ENCODE measurements around the gene YY2.

Gene YY2

DNA sequence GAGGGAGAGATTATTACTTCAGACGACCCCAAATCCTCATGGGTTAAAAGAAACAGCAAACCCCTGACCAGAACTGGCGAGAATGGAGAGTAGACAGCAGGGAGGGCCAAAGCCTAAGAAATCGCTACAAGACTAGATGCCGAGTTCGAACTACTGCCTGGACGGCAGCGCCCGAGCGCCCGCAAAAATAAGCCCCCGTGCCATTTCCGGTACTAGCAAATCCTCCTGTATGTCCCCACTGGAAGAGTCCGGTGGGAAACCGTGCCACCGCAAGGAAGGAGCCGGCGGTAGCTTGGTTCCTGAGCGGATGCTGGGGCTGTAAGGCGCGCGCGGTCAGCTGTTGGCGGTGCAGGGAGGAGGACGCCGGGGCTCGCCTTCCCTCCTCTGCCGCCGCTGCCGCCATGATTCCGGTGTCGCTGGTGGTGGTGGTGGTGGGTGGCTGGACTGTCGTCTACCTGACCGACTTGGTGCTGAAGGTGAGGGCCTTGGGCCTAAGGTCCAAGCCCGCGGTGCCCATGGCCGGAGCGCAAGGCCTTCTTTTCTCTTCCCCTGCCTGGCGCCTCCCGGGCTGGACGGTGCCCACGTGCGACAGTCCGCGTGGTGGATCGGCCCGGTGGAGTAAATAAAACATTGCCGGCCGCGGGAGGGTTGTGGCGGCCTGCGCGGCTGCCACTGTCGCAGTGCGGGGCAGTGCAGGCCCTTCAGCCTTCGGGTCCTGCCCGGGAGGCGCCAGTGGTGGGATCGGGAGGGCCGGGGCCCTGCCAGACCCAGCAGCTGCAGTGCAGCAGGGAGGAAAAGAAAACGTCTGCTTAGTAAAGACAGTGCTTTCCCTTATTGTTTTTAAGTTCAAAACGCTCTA is 16.2 kb upstream of the YY2 start, which contains the start of gene MBTPS2:
MBTPS2 (plus strand) TSS at position 284 of the 859 bp plus-strand sequence; CDS start at position 402, 118 bp downstream.
- TF ChIP-seq, protein P1, sequence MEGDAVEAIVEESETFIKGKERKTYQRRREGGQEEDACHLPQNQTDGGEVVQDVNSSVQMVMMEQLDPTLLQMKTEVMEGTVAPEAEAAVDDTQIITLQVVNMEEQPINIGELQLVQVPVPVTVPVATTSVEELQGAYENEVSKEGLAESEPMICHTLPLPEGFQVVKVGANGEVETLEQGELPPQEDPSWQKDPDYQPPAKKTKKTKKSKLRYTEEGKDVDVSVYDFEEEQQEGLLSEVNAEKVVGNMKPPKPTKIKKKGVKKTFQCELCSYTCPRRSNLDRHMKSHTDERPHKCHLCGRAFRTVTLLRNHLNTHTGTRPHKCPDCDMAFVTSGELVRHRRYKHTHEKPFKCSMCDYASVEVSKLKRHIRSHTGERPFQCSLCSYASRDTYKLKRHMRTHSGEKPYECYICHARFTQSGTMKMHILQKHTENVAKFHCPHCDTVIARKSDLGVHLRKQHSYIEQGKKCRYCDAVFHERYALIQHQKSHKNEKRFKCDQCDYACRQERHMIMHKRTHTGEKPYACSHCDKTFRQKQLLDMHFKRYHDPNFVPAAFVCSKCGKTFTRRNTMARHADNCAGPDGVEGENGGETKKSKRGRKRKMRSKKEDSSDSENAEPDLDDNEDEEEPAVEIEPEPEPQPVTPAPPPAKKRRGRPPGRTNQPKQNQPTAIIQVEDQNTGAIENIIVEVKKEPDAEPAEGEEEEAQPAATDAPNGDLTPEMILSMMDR (conservative IDR thresholded peaks at IDR 0.05; ENCODE audit: low read length), result peak; percentile 31
- no peak for TF ChIP-seq EZH2phosphoT487 (IDR thresholded peaks at IDR 0.05; ENCODE audit: borderline replicate concordance)
- Histone ChIP-seq H3K4me2 (ENCODE audit: low read depth, low read length, poor library complexity, severe bottlenecking) (peak within 1 kb of the TSS; percentile 86), H2AFZ (ENCODE audit: low read length) (peak within 1 kb of the TSS; percentile 87)

DNA sequence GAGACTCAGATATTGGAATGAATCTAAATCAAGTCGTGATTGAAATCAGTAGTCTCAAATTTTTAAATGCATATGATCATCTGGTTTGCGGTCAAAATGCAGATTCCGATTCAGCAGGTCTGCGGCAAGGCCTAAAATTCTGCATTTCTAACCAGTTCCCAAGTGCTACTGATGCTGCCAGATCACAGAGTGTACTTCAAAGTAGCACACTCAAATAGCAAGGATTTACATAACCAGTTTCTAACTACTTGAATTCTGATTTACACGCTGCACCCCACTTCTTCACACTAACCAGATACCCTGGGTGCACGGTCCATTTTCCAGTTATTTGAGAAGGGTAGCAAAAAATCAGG is 15.6 kb upstream of the YY2 start:
- H3K27me3 ChIP-seq (ENCODE audit: insufficient read depth, low read length, poor library complexity, severe bottlenecking), result no peaks in the 10 kb centered on the region
- H3K4me1 ChIP-seq (ENCODE audit: insufficient read depth, low read length, poor library complexity, severe bottlenecking), result no peaks in the 10 kb centered on the region
- H4K20me1 ChIP-seq (ENCODE audit: insufficient read depth, low read length, poor library complexity, severe bottlenecking), result no peaks in the 10 kb centered on the region
- H3K9ac ChIP-seq (ENCODE audit: low read depth, low read length, poor library complexity, severe bottlenecking), result peak overlapping the region; percentile 86
- H3K9me3 ChIP-seq (ENCODE audit: insufficient read depth, low read depth, low read length), result no peaks in the 10 kb centered on the region
- H3K9me2 ChIP-seq (replicated peaks; ENCODE audit: low read depth, low read length), result no peaks in the 10 kb centered on the region
- H3K36me3 ChIP-seq (ENCODE audit: insufficient read depth, low read length), result no peaks in the 10 kb centered on the region
- peak overlapping the region; percentile 86 for H3K4me2 ChIP-seq (ENCODE audit: low read depth, low read length, poor library complexity, severe bottlenecking)
- H2AFZ ChIP-seq (ENCODE audit: low read length), result peak overlapping the region; percentile 77
- H3K4me3 ChIP-seq (ENCODE audit: low read length, poor library complexity, severe bottlenecking), result peak overlapping the region; percentile 83
- TF ChIP-seq, protein P1 (conservative IDR thresholded peaks at IDR 0.05; ENCODE audit: low read length), result no peak
- no peak for TF ChIP-seq EZH2phosphoT487 (IDR thresholded peaks at IDR 0.05; ENCODE audit: borderline replicate concordance)
- no peaks in the 10 kb centered on the region for H3F3A ChIP-seq (ENCODE audit: low read depth)
- peaks cover 15% of the 10 kb centered on the region for H3K79me2 ChIP-seq (ENCODE audit: insufficient read depth, low read length)

More for the DNA sequence above, 16.2 kb upstream of the YY2 start, which contains the start of gene MBTPS2:
- Histone ChIP-seq H3K4me1 (ENCODE audit: insufficient read depth, low read length, poor library complexity, severe bottlenecking) (no peaks in the 10 kb centered on the region), H3K4me3 (ENCODE audit: low read length, poor library complexity, severe bottlenecking) (peak within 1 kb of the TSS; percentile 83), H3K9ac (ENCODE audit: low read depth, low read length, poor library complexity, severe bottlenecking) (peak within 1 kb of the TSS; percentile 86), H3F3A (ENCODE audit: low read depth) (no peaks in the 10 kb centered on the region), H3K36me3 (ENCODE audit: insufficient read depth, low read length) (no peaks in the 10 kb centered on the region), H3K27me3 (ENCODE audit: insufficient read depth, low read length, poor library complexity, severe bottlenecking) (no peaks in the 10 kb centered on the region), H3K9me2 (replicated peaks; ENCODE audit: low read depth, low read length) (no peaks in the 10 kb centered on the region), H3K9me3 (ENCODE audit: insufficient read depth, low read depth, low read length) (no peaks in the 10 kb centered on the region), H3K79me2 (ENCODE audit: insufficient read depth, low read length) (peaks cover 15% of the 10 kb centered on the region), H4K20me1 (ENCODE audit: insufficient read depth, low read length, poor library complexity, severe bottlenecking) (no peaks in the 10 kb centered on the region)

DNA sequence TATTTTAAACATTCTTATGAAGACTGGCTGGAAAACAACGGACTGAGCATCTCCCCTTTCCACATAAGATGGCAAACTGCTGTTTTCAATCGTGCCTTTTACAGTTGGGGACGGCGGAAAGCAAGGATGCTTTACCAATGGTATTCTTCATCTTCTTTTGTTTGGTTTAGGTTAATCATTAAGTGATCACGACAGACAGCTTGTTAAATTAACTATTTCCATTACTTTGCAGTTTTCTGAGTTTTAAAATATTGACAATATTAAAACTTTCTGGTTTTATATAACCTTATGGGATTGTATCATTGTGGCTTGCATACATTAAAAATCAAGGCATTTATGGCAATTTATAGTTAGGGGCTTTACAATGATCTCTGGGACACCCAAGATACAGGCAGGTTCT is 12.6 kb upstream of the YY2 start:
- Histone ChIP-seq H3F3A (ENCODE audit: low read depth) (no peaks in the 10 kb centered on the region), H3K9me3 (ENCODE audit: insufficient read depth, low read depth, low read length) (no peaks in the 10 kb centered on the region)
- no peak for TF ChIP-seq EZH2phosphoT487 (IDR thresholded peaks at IDR 0.05; ENCODE audit: borderline replicate concordance)
- TF ChIP-seq, protein P1 (conservative IDR thresholded peaks at IDR 0.05; ENCODE audit: low read length), result no peak

More for the DNA sequence above, 12.6 kb upstream of the YY2 start:
- Histone ChIP-seq H3K9ac (ENCODE audit: low read depth, low read length, poor library complexity, severe bottlenecking) (no peak overlapping the region), H4K20me1 (ENCODE audit: insufficient read depth, low read length, poor library complexity, severe bottlenecking) (no peaks in the 10 kb centered on the region), H3K36me3 (ENCODE audit: insufficient read depth, low read length) (no peaks in the 10 kb centered on the region), H3K4me2 (ENCODE audit: low read depth, low read length, poor library complexity, severe bottlenecking) (no peak overlapping the region), H3K27me3 (ENCODE audit: insufficient read depth, low read length, poor library complexity, severe bottlenecking) (no peaks in the 10 kb centered on the region), H3K4me1 (ENCODE audit: insufficient read depth, low read length, poor library complexity, severe bottlenecking) (no peaks in the 10 kb centered on the region), H3K9me2 (replicated peaks; ENCODE audit: low read depth, low read length) (no peaks in the 10 kb centered on the region), H3K79me2 (ENCODE audit: insufficient read depth, low read length) (peaks cover 15% of the 10 kb centered on the region), H3K4me3 (ENCODE audit: low read length, poor library complexity, severe bottlenecking) (no peak overlapping the region), H2AFZ (ENCODE audit: low read length) (no peak overlapping the region)
